Dedifferentiated amniotic fluid mesenchymal stem cell (primary cell): ENCODE results near the gene GRK5.
"Not testable (repeated sequence)": the region's sequence is repeated elsewhere in the genome, so short reads cannot be mapped to it uniquely, and the experiment has no call there.

Source experiments
- DNase-seq: peaks from one replicate; pipeline ENCODE4 v3.0.0-alpha.2; 2016; ENCODE audit errors: extremely low spot score

Gene GRK5

GRCh38 chr10:119420950-119421875 is 213.8 kb downstream of the GRK5 start:
- no peak for DNase-seq

DNA sequence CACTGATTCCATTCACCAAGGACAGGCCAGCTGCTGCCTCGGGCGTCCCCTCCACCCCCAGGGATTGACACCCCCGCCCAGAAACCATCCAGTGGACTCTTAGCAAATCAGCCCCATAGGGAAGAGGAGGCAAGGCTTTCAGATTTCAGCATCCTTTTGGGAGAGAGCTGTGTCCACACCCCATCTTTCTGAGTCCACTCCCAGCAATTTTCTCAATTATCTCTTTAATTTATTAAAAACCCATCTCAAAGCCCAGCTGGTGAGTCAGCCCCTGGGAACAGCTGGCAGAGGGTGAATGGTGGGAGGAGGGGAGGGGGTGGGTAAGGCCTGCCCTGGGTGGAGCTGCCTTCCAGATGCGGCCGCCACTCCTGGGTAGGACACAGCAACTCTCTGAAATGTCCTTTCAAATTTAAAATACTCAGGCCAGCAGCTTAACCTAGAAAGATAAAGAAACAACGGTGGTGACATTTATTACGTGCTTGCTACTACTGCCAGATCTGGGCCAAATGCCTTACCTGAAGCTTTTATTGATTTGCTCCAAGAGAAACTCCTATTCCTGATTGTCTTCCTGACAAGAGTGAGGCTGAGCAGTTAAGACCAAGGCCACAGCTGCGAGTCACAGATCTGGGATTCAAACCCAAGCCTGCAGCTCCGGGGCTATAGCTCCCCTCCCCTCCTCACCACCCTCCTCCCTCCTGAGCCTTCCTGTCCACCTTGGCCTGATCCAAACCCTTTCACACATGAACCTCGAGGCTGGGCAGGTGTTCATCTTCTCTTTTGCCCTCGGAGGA is 214.7 kb downstream of the GRK5 start:
- DNase-seq: peak; percentile 36

GRCh38 chr10:119422682-119423509 is 215.5 kb downstream of the GRK5 start:
- DNase-seq: no peak

DNA sequence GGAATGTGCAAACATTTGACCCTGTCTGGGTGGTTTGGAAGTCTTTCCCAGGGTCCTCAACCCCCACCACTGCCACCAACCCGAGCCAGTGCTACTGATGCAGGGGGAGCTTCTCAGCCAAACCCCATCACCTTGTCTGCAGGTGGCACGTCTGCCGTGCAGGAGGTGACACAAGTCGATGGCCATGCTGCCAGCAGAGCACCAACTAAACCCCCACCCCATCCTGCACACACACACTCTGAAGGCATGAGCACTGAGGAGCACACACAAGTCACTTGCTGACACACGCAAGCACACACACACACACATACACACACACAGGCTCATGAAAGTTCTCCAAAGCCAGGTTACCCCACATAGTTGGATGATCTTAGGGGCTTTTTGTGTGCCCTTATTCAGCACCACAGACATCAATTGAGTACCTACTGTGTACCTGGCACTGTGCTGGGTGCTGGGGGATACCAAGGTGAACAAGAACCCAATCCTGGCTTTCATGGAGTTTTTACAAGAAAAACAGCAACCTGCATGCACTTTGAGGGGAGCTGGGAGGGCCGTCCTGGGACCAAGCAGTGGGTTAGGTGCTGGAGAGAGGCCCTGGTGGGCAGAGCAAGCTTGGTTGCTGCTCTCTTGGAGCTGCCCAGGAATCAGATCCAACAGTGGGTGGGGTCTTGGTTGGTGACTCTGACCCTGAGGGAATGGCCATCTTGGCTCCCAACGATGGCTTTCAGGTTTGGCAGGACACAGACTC is 216.3 kb downstream of the GRK5 start:
- DNase-seq: no peak

GRCh38 chr10:119424258-119424975 is 217.0 kb downstream of the GRK5 start:
- no peak for DNase-seq

GRCh38 chr10:119425102-119425880 is 217.9 kb downstream of the GRK5 start:
- DNase-seq: no peak

DNA sequence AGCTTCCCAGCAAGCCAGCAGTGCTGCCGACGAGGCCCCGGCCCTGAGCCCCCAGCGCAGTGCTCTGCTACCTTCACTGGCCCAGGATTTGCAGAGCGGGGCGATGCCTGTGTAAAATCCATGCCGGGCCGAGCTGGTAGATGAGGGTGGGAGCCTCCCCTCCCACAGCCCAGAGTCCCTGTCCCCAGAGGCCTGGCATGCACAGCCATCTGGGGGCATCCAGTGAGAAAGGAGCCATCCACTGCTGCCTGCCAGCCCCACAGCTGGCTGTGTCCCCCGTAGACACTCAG is 218.5 kb downstream of the GRK5 start:
- no peak for DNase-seq

DNA sequence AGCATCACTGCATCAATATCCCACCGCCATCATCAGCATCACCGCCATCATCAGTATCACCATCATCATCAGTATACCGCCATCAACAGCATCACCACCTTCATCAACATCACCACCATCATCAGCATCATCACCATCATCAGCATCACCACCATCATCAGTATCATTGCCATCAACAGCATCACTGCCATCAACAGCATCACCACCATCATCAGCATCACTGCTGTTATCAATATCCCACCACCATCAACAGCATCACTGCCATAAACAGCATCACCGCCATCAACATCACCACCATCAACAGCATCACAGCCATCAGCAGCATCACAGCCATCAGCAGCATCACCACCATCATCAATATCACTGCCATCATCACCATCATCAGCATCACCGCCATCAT is 219.3 kb downstream of the GRK5 start:
- DNase-seq: no peak

GRCh38 chr10:119427263-119427864 is 220.0 kb downstream of the GRK5 start:
- no peak for DNase-seq

DNA sequence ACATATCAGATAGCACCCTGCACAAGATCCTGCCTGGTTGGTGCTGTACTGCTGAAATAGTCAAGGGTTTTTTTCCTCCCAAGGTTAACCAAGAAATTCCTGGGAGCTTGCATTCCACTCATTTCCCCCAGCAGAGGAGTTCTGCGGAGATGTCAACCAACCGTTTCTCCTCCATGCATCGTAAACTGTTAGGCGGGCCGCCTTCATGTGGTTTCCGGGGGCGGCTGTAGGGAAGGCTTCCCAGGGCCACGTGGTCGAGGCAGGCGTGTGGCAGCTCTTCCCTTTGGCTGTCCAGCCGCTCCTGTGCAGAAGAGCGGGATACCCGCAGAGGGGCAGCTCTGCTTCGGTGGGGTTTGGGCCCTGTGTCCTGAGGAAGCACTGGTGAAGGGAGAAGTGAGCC is 221.4 kb downstream of the GRK5 start:
- no peak for DNase-seq

DNA sequence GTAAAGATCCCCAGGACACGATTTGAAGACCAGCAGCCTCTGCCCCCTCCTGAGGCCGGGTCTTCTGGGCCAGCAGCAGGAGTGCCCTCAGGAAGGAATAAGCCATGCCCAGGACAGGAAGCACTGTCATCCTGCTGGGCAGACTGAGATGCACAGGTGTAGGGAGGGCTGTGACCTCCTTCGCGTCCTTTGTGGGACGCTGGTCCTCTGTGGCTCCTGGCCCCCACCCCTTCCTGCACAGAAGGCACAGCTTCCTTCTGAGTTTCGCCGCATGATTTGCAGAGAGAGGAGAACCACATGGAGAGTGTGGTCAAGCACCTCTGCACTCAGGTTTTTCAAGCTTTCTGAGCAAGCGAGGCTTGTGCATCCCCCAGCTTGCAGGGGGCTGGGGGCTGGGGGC is 222.4 kb downstream of the GRK5 start:
- DNase-seq: no peak

DNA sequence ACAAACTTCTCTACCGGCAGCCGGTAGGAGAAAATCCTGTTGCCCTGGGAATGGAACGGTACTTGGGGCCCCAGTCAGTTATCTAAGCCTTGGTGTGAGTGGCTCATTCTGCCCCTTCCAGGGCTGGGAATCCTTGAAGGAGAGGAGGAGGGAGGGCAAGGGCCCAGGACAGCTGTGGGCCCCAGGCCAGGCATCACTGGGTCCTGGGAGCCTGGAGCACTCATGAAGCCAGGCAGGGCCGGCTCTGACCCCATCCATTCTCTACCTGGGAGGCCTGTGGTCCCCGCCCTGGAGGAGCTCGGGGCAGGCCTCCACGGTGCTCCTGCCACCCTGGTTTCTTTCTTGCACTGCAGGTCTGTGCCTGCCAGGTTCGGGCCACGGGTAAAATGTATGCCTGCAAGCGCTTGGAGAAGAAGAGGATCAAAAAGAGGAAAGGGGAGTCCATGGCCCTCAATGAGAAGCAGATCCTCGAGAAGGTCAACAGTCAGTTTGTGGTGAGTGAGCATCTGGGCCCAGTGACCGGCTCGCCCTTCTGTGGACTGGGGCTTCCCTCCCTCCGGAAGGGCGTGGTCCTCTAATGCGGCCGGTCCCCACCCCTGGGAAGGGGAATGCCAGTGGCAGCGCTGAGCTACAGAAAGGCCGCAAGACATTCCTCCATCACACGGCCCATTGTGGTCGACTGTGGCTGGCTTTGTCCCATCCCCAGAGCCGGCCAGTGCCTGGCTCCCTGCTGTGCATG is 223.8 kb downstream of the GRK5 start:
- DNase-seq: no peak

GRCh38 chr10:119431773-119432135 is 224.4 kb downstream of the GRK5 start:
- no peak for DNase-seq

- not testable (repeated sequence) for DNase-seq
Measured at GRCh38 chr10:119434942-119435341, 227.6 kb downstream of the GRK5 start.

- DNase-seq: no peak
Measured at GRCh38 chr10:119438717-119439116, 231.3 kb downstream of the GRK5 start.

DNA sequence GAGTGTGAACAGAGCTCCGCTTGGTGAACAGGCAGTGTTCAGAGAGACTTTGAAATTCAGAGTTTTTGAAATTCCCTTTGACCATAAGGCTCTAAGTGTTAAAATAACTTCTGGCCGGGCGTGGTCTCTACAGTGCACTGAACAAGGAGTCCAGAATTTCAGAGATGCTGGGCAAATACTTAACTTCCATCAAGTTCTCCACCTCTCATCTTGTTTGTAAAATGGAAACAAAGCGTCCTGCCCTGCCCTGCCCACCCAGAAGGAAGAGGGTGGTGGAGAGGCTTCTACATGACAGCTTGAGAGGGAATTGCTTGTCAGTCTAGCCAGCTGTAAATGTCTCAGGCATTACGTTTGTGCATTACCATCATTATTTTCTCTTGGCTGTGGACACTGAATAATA is 232.6 kb downstream of the GRK5 start:
- DNase-seq: no peak

- peak; percentile 80 for DNase-seq
Measured at GRCh38 chr10:119441151-119441821, 233.9 kb downstream of the GRK5 start.
